Measurements from ENCODE around the gene DPYSL5.
"Not testable (repeated sequence)": the region's sequence is repeated elsewhere in the genome, so short reads cannot be mapped to it uniquely, and the experiment has no call there.

DPYSL5 gene

GRCh38 chr2:26812731-26813130, 35.2 kb upstream of the DPYSL5 start:
- H3K9me2 ChIP-seq (ENCODE audit: low read depth, low read length), result no peaks in the 10 kb centered on the region
- H3F3A ChIP-seq (ENCODE audit: insufficient read depth, low read length), result no peaks in the 10 kb centered on the region
- H3K36me3 ChIP-seq (ENCODE audit: insufficient read depth, low read length), result no peaks in the 10 kb centered on the region
- H3K4me3 ChIP-seq (ENCODE audit: low read depth, low read length, poor library complexity, severe bottlenecking), result no peak overlapping the region
- H2AFZ ChIP-seq (ENCODE audit: low read length), result no peak overlapping the region
- TF ChIP-seq EZH2 (IDR thresholded peaks at IDR 0.05; ENCODE audit: borderline replicate concordance, low read length), result no peak
- TF ChIP-seq CTCF (IDR thresholded peaks at IDR 0.05; ENCODE audit: low read length), result no peak
- no peaks in the 10 kb centered on the region for H4K20me1 ChIP-seq (ENCODE audit: insufficient read depth, low read length)
- H3K4me1 ChIP-seq (ENCODE audit: insufficient read depth, low read length, severe bottlenecking), result no peaks in the 10 kb centered on the region
- no peaks in the 10 kb centered on the region for H3K9me3 ChIP-seq (ENCODE audit: low read length)
- H3K9ac ChIP-seq (ENCODE audit: low read length), result no peak overlapping the region
- no peak overlapping the region for H3K27ac ChIP-seq (ENCODE audit: low read depth, low read length, poor library complexity, severe bottlenecking)
- H3K4me2 ChIP-seq (ENCODE audit: low read length), result no peak overlapping the region
- no peaks in the 10 kb centered on the region for H3K27me3 ChIP-seq (ENCODE audit: insufficient read depth, low read length)
- H3K79me2 ChIP-seq (ENCODE audit: insufficient read depth, low read length), result no peaks in the 10 kb centered on the region

- H3F3A ChIP-seq (ENCODE audit: insufficient read depth, low read length); H3K36me3 ChIP-seq (ENCODE audit: insufficient read depth, low read length); H3K4me2 ChIP-seq (ENCODE audit: low read length); H2AFZ ChIP-seq (ENCODE audit: low read length); H3K79me2 ChIP-seq (ENCODE audit: insufficient read depth, low read length); H3K4me3 ChIP-seq (ENCODE audit: low read depth, low read length, poor library complexity, severe bottlenecking); H3K27me3 ChIP-seq (ENCODE audit: insufficient read depth, low read length); H3K9me3 ChIP-seq (ENCODE audit: low read length); H4K20me1 ChIP-seq (ENCODE audit: insufficient read depth, low read length); H3K9ac ChIP-seq (ENCODE audit: low read length); H3K4me1 ChIP-seq (ENCODE audit: insufficient read depth, low read length, severe bottlenecking); H3K9me2 ChIP-seq (ENCODE audit: low read depth, low read length); H3K27ac ChIP-seq (ENCODE audit: low read depth, low read length, poor library complexity, severe bottlenecking): not testable (repeated sequence)
Observed at GRCh38 chr2:26814072-26814765, 33.7 kb upstream of the DPYSL5 start.

- Histone ChIP-seq H2AFZ (ENCODE audit: low read length) (no peak overlapping the region), H3K9me3 (ENCODE audit: low read length) (no peaks in the 10 kb centered on the region), H4K20me1 (ENCODE audit: insufficient read depth, low read length) (no peaks in the 10 kb centered on the region), H3K4me3 (ENCODE audit: low read depth, low read length, poor library complexity, severe bottlenecking) (no peak overlapping the region), H3K9ac (ENCODE audit: low read length) (no peak overlapping the region), H3F3A (ENCODE audit: insufficient read depth, low read length) (no peaks in the 10 kb centered on the region), H3K4me2 (ENCODE audit: low read length) (no peak overlapping the region), H3K27me3 (ENCODE audit: insufficient read depth, low read length) (no peaks in the 10 kb centered on the region), H3K9me2 (ENCODE audit: low read depth, low read length) (no peaks in the 10 kb centered on the region), H3K79me2 (ENCODE audit: insufficient read depth, low read length) (no peaks in the 10 kb centered on the region), H3K27ac (ENCODE audit: low read depth, low read length, poor library complexity, severe bottlenecking) (no peak overlapping the region), H3K36me3 (ENCODE audit: insufficient read depth, low read length) (no peaks in the 10 kb centered on the region), H3K4me1 (ENCODE audit: insufficient read depth, low read length, severe bottlenecking) (no peaks in the 10 kb centered on the region)
- TF ChIP-seq CTCF (IDR thresholded peaks at IDR 0.05; ENCODE audit: low read length) (no peak), EZH2 (IDR thresholded peaks at IDR 0.05; ENCODE audit: borderline replicate concordance, low read length) (no peak)
Observed at GRCh38 chr2:26816893-26817292, 31.0 kb upstream of the DPYSL5 start.

GRCh38 chr2:26818255-26818654, 29.7 kb upstream of the DPYSL5 start:
- no peak for TF ChIP-seq CTCF (IDR thresholded peaks at IDR 0.05; ENCODE audit: low read length)
- TF ChIP-seq EZH2 (IDR thresholded peaks at IDR 0.05; ENCODE audit: borderline replicate concordance, low read length), result no peak
- no peaks in the 10 kb centered on the region for H3K9me3 ChIP-seq (ENCODE audit: low read length)

More at GRCh38 chr2:26818255-26818654, 29.7 kb upstream of the DPYSL5 start:
- no peak overlapping the region for H3K27ac ChIP-seq (ENCODE audit: low read depth, low read length, poor library complexity, severe bottlenecking)
- no peaks in the 10 kb centered on the region for H3K9me2 ChIP-seq (ENCODE audit: low read depth, low read length)
- H3K36me3 ChIP-seq (ENCODE audit: insufficient read depth, low read length), result no peaks in the 10 kb centered on the region
- H2AFZ ChIP-seq (ENCODE audit: low read length), result no peak overlapping the region
- no peaks in the 10 kb centered on the region for H4K20me1 ChIP-seq (ENCODE audit: insufficient read depth, low read length)
- no peak overlapping the region for H3K4me3 ChIP-seq (ENCODE audit: low read depth, low read length, poor library complexity, severe bottlenecking)
- H3F3A ChIP-seq (ENCODE audit: insufficient read depth, low read length), result no peaks in the 10 kb centered on the region
- no peaks in the 10 kb centered on the region for H3K27me3 ChIP-seq (ENCODE audit: insufficient read depth, low read length)
- H3K79me2 ChIP-seq (ENCODE audit: insufficient read depth, low read length), result no peaks in the 10 kb centered on the region
- no peak overlapping the region for H3K9ac ChIP-seq (ENCODE audit: low read length)
- no peak overlapping the region for H3K4me2 ChIP-seq (ENCODE audit: low read length)
- no peaks in the 10 kb centered on the region for H3K4me1 ChIP-seq (ENCODE audit: insufficient read depth, low read length, severe bottlenecking)
